Smooth muscle cell of the pulmonary artery (primary cell): Measurements from ENCODE around the gene SKP1. TPM values are rescaled to one million over a fixed set of nuclear protein-coding genes. Genes with fewer than 3 reads are reported as not detected.

ENCODE experiments used
- total RNA-seq: library from RNA; depleted of rRNA; stranded (reverse); fragments of >200 nt; gene quantifications from 2 replicates; pipeline ENCODE4 v1.2.3, GENCODE V29; 2014

Gene SKP1
- 377 and 406 TPM in 2 replicates for total RNA-seq

DNA sequence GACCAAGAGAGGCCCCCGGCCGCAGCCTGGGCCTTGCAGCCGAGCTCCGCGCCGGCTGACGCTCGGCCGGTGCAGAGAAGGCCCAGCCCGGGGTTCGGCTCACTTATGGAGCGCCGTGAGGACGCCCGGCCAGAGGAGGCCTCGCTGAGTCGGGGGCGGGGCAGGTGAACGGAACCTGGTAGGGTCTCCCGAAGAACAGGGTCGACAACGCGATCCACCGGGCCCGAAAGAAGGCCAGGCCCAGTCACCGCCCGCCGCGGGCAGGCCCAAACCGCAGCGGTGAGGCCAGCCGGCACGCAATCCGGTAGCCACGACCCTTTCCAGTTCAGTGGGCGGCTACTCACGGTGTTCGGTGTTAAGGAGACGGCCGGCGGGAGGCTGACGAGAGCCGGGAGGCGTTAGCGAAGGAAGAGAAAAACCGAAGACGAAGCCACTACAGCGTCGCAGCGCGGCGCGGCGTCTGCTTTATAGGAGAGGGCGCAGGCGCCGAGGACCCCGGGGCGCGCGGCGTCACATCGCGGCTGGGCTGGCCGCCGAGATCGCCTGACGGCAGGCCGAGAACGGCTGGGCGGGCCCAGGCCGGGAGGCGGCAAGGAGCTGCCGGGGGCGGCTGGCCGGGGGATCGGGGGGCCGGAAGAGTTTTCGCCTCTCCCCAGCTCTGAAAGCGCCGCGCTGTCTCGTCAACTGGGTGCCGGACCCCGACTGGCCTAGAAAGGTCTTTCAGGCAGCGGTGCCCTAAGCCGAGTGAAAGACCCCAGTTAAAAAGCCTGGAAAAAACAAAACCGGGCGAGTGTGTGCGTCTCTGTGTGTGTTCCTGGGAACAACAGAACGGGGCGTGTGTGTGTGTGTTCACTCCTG lies at the start of gene SKP1:
Gene SKP1 (minus strand): TSS at position 440 of the 858 bp plus-strand sequence. CDS start 2,928 bp downstream, outside the sequence.

DNA sequence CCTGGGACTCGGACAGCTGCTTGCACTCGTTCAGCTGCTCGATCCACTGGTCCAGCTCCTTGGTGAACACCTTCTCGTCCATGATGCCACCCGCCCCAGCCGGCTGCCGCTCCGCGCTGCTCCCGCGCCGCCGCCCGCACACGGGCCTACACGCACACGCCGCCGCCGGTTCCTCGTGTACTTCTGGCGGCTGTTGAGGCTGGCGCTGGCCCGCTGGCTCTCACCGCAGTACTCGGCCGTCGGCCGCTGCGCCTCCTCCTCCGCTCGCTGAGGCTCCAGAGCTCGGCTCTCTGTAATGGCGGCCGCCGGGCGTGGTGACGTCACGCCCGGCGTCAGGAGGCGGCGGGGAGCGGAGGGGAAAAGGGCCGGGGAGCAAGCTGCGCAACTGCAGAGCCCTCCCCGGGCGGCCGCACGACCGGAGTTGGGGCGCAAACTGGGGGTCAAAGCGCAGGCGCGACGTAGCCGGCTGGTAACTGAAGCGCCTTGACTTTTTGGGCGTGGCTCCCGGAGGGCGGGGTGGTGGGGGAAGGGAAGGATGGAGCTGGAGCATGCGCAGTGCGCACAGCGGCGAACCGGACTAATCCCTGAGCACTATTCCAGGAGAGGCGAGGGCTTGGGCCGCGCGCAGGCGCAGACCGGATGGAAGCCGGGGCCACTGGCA lies 49.2 kb upstream of the SKP1 start, which contains the start of gene PPP2CA:
Gene PPP2CA (minus strand): TSS at position 294 of the 661 bp plus-strand sequence. CDS start 212 bp downstream, at position 82.

DNA sequence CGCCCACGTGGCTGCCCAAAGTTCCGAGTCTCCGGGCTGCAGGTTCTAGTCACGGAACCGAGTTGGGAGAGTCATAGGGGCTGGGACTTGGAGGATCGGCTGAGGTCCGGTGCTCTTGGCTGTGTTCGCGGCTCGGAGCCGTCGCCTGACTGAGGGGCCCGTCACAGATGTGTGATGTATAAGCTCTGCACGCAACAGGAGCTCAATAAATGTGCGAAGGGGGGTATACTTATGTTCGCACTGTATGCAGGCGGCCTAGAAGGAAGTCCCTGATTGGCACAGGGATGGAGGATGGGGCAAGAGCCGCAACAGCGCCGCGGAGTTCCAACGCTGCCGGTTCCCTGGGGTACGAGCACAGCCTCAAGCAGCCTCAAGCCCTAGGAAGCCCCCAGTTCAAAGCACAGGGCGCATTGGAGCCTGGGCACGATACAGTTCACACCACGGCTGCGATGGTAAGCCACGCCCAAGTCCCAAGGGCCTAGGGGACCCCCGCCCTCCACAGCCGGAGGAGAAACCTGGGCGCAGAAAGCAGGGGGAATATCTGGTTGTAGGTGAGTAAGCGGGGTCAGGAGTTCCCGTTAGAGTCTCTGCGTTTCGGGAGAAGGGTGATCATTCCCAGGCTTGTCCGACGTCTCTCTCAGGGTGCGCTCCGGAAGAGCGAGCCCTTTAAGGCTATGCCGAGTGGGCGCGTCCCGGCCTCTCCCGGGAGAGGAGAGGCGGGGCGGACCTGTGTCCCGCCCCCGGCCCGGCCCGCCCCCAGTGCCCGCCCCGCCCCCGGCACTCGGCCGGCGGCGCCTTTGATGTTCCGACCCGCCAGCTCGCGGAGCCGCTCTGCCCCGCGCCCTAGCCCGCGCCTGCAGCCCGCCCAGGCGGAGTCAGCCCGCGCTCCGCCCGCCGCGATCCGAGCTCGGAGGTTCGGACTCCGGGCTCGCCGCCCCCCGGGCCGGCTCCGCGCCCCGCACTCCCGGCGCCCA lies 62.6 kb downstream of the SKP1 start, which contains the start of gene TCF7:
Gene TCF7 (plus strand): TSS at position 780 of the 974 bp plus-strand sequence. CDS start 226 bp downstream, outside the sequence.

Other genes with a start within 250 kb of the SKP1 start
- gene C5orf15, start 208.3 kb downstream of the SKP1 start, total RNA-seq: 74.2 and 84.6 TPM in 2 replicates
- 438 and 451 TPM in 2 replicates for gene VDAC1, start 172.0 kb downstream of the SKP1 start, total RNA-seq
- 0.40 and 0.98 TPM in 2 replicates for gene TCF7, start 62.3 kb downstream of the SKP1 start, total RNA-seq
- gene PPP2CA, start 49.1 kb upstream of the SKP1 start, total RNA-seq: 68.2 and 70.4 TPM in 2 replicates
- gene CDKL3, start 190.2 kb upstream of the SKP1 start, total RNA-seq: 1.6 and 1.7 TPM in 2 replicates
- gene UBE2B, start 194.6 kb upstream of the SKP1 start, total RNA-seq: 21.9 and 33.2 TPM in 2 replicates
- 17.5 and 19.4 TPM in 2 replicates for gene CDKN2AIPNL, start 234.9 kb upstream of the SKP1 start, total RNA-seq